HG03175 (cell line): ENCODE measurements around the gene PNMA1.

Experiments used
- ATAC-seq: cut with Tn5 transposase; IDR thresholded peaks from one replicate; pipeline ENCODE4 v1.9.1; 2021; ENCODE audit warnings: mild to moderate bottlenecking, moderate library complexity; ENCODE audit not compliant: unreplicated experiment

The PNMA1 gene

DNA sequence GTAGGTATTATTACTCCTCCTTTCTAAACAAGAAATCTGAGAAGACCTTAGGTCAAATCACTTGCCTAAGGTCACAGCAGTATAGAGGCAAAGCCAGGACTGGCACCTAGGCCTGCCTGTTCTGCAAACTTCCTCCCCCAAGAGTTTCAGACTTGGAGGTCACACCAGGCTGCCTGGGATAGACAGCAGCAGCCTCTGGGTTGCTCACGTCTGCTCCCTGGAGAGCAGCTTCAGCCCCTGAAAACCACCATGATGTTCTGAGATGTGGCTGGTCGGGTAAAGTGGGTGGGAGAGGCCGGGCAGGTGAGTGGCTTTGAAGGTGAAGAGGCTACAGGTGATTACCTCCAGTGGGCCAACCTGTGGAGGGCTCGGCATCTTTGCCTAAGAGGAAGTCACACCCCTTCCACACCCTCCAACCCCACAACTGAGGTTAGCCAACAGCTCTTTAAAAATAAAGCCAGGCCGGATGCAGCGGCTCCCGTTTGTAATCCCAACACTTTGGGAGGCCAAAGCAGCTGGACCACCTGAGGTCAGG lies 37.0 kb upstream of the PNMA1 start:
- no peak for ATAC-seq

DNA sequence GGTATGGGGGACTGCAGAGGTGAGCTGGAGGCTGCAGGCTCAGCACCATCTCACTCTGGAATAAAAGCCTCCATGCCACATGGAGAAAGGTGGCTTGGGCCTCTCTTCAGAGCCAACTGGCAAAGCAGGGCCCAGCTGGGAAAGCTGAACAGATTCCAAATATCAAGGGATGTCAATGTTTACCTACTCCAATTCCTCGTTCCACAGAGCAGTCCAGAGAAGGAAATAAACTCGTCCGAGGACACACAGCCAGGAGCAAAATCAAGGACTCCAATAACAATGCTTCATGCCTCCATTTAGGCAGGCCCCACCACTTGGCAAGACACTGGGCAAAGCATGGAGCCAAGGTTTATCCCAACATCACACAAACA lies 36.3 kb upstream of the PNMA1 start:
- ATAC-seq: no peak

DNA sequence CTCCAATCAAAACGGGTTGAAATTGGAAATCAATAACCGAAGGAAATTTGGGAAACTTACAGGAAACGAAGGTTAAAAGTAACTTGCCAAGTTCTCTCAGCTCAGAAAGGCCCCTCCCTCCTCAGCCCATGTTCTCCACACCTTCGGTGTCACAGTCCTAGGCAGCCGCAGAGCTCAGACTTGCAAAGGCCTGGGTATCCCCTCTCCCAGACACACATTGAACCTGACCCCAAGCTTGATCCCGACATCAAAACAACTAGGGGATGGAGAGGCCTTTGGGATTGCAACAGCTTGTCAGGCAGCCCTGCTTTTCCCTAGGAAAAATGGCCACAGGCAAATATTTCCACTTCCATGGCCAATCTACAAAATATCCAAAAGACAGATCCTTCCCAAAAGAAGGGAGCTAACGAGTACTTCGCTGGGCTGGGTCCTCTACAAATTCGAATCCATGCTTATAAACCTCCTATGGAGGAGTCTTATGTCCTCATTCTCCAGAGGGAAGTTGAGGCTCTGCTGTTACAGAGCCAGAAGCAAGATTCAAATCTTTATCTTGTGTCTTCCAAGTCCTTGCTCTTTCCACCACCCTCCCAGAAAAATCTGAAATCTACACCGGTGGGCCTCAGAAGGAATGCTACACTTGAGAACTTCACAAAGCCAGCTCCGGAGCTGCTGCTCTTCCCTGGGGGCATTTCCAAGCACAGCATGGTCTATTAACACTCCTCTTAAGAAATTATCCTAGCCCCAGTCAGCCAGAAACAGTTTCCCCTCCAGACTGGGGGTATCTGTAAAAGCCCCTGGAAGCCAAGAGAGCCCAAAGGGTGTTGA lies 35.7 kb upstream of the PNMA1 start:
- no peak for ATAC-seq

DNA sequence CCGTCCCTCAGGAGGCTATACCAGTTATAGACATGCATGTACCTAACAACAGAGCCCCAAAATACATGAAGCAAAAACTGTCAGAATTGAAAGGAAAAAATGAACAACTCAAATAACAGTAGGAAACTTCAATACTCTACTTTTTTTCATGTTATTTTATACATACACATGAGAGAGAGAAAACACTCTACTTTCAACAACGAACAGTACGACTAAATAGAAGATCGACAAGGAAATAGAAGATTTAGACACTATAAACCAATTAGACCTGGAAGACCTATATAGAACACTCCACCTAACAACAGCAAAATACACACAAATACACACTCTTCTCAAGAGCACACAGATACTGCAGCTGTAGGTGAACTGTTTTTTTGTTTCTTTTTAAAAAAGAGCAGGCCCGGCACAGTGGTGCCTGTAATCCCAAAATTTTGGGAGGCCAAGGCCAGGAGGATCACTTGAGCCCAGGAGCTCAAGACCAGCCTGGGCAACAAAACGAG lies 34.7 kb upstream of the PNMA1 start:
- no peak for ATAC-seq

DNA sequence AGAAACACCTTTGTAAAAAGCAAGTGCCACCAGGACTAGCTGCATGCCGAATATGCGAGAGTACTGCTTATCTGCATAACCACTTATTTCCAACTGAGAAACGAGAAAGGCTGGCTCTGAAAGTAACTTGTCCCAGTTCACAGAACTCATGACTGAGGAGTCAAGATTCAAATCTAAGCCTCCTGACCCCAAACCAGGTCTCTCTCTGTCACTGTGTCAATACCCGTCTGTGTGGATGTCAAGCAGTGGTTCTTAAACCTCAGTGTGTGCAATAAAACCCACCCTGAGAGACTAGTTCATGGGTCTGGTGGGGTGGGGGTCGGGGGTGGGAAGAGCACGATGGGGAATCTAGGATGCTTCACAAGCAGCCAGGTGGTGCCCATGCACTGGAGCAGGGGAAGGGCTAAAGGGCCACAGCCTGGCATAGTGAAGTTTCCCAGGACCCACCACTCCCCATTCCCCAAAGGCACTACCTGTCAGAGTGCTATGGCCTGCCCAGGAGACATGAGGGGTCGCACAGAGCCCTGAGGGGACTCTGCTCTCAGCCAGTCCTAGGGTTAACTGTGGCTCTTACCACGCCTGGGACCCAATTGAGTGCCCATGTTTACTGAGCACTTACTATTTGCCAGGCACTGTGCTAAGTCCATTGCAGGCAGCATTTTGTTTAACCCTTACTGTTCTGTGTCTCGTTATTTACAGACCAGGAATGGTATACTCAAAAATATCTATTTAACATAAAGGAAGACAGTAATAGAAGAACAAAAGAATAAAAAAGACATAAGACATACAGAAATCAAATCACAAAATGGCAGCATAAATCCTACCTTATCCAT lies 33.4 kb upstream of the PNMA1 start:
- ATAC-seq: no peak

DNA sequence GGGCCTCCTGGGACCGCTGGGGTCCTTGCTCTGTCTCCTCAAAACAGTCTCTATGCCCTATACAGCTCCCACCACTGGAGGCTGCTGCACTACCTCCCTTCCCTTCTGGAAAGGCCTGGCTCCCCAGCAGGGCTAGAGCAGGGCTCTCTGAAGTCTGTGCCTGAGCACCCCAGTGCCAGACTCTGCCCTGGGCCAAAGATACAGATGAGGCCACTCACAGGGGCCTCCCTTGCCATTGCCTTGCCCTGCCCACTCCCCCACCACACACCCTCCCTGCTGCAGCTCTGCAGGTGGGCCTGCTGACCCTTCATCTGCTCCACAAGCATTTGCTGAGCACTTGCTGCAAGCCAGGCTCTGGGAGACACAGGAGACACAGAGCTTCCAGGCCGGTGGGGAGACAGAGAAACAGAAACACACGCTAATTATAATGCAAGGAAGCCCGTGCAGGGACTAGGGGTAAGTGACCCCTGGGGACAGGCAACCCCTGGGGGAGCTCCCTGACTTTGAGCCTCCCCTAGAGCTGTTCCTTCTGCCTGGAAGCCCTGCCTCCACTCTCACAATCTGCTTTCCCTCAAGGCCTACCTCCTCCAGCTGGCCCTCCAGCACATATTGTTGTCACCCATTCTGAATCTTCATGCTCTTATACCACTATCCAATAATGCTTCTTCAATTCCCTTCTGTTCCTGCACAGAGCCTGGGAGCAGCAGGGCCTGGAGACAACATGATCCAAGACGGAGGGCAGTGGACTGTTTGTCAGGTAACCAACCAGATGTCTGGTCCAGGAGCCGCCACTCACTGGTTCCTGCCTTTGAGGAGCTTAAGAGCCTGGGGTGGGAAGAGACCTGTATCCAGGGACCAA lies 32.6 kb upstream of the PNMA1 start:
- ATAC-seq: no peak

DNA sequence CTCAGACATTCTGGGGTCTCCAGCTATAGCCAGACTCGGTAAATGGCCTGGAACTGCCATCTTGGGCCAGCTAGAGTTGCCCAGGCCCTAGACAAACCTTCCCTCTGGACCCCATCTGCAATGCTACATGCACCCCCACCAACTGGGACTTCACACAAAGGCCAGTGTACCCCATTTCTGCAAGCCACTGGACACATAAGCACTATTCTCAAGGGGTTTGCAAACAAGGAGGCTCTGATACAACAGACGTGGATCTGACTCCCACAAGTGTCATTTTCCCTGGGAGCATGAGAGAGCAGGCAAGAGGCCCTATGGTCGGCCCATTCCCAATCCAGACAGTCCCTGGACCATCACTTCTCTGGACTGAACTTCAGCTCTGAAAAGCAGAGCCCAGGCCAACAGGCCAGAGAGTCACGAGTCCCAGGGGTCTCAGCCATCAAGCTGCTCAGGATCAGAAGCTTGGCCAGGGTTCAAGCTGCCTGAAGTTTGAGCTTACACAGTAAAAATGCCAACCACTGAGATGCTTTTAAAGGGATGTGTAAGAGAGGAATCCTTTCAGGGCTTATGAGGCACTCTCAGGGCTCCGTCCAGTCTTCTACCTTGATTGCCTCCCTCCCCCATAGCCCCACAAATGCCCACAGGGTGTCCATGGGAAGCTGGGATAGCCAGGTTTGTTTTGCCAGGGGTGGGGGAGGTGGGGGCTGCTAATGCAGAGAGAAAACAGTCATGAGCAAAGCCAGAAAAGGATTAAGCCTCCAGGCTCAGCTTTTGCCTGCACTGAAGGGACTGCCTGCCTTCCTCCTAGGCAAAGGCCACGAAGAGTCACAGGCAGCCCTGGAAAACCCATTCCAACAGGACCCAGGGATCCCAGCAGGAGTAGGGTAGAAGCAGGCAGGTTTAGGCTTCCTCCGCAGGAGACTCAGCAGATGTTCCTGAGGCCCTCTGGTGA lies 31.7 kb upstream of the PNMA1 start:
- no peak for ATAC-seq

DNA sequence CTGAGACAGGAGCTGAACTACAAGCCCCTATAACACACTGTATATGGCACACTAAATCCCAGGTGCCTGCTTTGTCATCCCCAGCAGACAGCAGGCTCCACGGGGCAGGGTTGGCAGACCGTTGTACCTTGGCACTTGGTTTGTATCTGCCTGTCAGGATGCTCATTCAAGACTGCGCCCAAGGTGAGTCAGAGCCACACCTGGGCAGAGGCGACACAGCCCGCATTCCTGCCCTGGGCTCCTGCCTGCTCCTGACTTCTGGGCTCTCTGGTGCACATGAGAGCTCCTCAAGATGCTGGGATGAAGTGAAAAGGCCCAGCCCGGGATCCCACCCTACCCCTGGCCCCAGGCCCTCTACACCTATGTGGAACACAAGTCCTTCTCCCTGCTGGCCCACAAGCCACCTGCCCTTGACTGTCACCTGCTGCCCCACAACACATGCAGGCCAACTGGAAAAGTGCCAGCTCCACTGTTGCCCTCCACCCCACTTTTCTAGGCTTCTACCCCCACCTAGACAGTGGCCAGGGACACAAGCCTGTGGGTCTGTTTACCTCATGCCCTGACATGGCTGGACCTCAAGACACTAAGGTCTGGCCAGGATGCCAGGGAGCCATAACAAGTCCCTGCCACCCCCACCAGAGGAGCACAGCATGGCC lies 30.8 kb upstream of the PNMA1 start:
- ATAC-seq: no peak

DNA sequence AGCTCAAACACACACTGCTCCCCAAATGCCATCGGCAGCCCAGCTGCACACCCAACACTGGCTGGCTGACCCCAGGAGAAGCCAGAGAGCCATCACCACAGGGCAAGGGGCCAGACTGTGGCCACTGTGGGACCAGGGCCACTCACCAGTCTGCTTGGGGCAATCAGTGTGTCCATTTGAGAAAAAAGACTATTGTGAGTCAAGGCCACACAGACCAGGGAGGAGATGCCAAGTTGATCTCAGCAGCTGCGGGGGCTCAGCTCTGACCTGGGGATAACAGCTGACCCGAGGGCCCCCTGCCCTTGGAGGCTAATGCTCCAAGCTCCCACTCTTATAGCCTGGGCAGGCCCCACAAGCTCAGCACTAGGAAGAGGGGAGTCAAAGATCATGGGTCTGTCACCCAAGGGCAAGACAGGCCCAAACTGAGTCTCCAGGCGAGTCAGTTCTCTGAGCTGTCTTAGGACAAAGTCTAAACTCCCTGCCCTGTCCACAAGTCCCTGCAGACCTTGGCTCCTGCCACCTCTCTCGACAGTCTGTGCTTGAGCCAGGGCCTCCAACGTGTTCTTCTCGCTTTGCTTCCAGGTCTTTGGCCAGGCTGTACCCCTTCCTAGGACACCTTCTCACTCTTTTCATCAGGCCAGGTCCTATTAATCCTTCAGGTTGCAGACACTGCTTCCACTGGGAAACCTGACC lies 30.1 kb upstream of the PNMA1 start:
- no peak for ATAC-seq

DNA sequence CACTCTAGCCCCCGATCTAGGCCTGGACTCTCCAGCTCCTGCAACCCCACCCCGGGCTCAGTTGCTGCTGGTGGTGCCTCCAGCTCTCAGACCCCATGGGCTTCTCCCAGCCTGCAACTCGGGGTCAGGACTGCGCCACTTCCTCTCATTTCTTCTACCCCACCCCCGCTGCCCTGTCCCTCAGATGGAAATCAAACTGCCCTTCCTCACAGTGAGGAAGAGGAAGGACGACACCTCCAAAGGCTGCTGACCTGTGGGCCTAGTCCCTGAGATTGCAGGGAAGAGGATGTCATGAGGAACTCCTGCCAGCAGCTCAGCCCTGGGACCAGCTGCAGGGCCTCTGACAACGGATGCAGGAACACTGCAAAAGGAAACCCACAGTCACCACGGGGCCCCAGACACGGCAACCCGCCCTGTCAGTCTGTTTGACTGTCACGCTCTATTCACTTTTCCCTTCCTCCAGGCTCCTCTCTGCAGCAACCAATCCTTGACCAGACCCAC lies 29.3 kb upstream of the PNMA1 start:
- ATAC-seq: peak; percentile 64

DNA sequence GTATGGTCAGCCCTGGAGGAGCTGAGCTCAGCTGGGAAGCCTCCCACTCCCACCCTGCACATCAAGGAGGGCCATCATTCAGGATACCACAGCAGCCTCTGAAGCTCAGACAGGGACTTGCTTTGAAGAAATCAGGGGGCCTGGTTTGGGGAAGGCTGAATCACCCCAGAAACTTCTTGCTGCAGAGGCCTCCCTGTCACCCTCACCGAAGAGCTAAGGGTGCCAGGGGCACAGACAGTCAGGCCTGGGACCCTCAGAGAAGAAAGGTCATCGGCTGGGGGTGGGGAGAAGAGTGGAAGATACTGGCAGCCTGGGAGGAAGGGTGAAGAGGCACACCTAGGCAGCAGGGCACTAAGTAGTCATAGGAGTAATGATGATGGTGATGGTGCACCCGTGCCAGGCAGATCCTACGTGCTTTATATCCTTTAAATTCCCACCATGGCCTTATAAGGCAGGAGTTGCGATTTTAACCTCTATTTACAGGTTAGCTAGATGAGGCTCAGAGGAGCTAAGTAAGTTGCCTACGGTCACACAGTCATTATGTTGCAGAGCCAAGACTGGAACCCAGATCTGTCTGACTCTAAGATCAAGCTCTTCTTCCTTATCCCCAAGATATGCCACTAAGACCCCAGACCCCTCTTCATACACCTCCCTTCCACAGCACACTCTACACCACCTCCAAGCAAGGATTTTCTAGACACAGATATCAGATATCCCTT lies 28.5 kb upstream of the PNMA1 start:
- ATAC-seq: no peak

DNA sequence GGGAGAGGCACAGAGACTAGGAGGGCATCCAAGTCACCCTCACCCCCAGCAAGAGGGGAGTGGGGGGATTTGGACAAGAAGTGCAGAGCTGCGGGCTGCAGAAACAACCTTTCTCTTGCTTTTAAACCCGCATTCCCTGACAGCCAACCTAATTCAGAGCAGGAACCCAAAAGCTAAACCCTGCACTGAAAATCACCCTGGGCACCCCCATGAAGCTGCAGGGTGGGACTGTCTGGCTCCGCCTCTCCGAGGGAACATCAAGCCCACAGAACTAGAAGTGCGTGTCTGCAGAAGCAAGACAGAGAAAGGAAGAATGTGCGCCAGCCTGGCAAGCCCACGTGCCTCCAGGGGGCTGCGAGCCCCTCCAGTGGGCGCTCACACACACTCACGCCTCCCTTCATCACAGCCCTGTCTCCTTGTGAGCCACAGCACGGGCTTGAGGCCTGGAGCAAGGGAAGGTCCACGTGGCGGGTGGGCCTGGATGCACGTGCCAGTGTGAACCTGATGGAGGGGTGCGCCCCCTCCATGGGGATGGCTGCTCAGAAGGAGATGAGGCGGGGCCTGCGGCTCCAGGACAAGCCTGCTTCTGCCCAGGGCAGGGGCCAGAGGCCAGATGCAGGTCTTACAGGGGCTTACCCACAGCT lies 27.8 kb upstream of the PNMA1 start:
- ATAC-seq: no peak

DNA sequence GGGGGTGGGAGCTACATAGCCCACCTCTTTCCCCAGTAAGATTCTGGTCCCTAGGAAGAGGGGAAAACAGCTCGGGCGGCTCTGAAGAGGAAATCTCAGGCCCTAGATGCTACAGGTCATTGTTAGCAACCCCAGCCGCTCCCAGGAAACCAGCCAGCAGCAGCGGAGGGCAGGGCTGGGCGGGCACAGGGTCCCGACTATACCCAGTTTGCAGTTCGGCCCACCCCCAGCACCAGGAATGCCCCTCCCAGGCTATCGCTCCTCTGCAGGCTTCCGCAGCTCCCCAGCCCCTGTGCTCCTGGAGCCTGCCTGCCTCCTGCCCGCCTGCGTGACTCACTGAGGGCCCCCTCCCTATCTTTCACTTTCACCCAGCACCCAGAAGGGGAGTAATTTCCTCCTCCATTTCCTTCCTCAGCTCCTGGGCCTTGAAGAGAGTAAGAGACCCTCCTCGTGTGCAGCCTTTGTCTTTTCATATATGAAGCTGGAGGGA lies 27.2 kb upstream of the PNMA1 start:
- no peak for ATAC-seq

DNA sequence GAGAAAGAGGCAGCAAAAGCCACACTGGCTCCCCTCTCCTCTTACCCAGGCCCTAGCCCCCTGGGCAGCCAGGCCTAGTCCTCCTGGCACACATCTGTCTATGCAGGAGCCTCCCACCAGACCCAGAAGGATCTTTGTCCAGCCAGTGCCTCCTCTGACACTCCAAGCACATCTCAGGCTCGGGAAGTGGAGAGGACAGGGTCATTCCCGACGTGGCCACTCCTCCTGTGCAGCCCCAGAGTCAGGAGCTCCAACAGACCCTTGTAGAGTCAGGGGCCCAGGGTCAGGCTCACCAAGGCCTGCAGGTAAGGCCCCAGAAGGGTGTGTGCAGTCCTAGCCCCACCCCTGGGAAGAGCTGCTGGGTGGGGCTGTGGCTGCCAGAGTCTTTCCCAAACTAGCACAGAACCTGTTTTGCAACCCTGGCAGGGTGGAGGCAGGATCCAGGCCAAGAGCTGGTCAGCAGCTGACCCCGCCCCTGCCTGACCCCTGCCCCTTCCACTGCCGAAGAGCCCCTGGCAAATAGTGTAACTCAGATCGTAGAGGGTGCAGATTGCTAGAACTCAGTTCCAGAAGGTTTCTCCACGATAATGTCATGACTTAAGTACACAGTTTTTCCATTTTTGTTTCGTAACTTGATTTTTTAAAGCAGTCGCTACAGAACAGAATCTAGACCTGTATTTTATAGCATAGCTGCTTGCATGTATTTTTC lies 26.6 kb upstream of the PNMA1 start:
- ATAC-seq: no peak

DNA sequence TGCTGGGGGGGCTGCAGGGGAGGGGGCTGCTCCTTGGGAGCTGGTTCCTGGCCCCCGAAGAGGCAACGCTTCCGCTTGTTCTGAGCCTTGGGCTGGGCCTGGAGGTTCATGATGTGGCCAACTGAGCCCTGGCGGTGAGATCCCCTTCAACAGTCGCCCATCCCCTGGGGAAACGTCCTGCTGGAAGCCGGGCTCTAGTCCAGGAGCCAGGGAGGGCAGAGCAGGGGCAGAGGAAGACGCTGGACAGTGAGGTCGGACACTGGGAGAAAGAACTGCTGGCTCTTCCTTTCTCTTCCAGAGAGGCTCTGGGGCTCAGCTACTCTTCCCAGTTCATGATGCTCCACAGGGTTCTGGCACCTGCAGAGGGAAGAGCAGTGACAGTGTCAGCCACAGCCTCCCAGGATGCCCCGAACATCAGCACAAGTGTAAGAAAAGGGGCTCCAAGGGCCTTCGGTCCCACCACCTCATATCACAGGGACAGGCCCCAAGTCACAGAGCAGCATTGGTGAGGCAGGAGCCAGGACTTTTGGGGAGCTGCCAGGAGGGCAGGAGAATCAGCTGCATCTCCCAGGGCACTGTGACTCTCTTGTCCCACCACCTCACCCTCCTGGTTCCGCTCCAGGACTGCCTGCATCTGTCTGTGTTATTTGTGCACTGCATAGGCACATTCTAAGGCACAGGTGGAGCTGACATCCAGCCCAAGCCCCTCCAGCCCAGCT lies 25.9 kb upstream of the PNMA1 start:
- no peak for ATAC-seq
